DOHH2 (cell line): ENCODE data around the gene PRKAB1.

ENCODE experiments used
- CTCF ChIP-seq: fragments of 200-600 bp; sonication (generic); IDR thresholded peaks from one replicate; pipeline ENCODE4 v1.5.1; 2014; ENCODE audit warnings: antibody characterized with exemption, mild to moderate bottlenecking, low read depth, low read length; ENCODE audit not compliant: poor library complexity, severe bottlenecking
- EZH2phosphoT487 ChIP-seq: fragments of 200-600 bp; sonication (generic); IDR thresholded peaks from 2 replicates; pipeline ENCODE4 v1.6.1; 2017; ENCODE audit warnings: borderline replicate concordance, mild to moderate bottlenecking, antibody characterized with exemption, low read length, moderate library complexity, mixed read lengths

GRCh38 chr12:119620490-119620889 is 47.4 kb upstream of the PRKAB1 start:
- TF ChIP-seq CTCF (no peak), EZH2phosphoT487 (no peak)
